OCI-LY1 (cell line): ENCODE data around the gene RXFP3.

ENCODE experiments used
- H2AFZ ChIP-seq: fragments of 200-600 bp; sonication (generic), shearing (Covaris generic); 2 replicates; pipeline ENCODE4 v1.6.0; 2014; ENCODE audit warnings: antibody characterized with exemption, mild to moderate bottlenecking, low read length
- H3F3A ChIP-seq: fragments of 200-600 bp; sonication (generic), shearing (Covaris generic); 2 replicates; pipeline ENCODE4 v1.6.0; 2014; ENCODE audit warnings: mild to moderate bottlenecking, antibody characterized with exemption, low read length, moderate library complexity; ENCODE audit not compliant: insufficient read depth
- H3K27ac ChIP-seq: fragments of 200-600 bp; sonication (generic); 2 replicates; pipeline ENCODE4 v1.5.1; 2014; ENCODE audit warnings: low read length, mixed run types, mild to moderate bottlenecking, low read depth; ENCODE audit not compliant: poor library complexity, severe bottlenecking
- H3K27me3 ChIP-seq: fragments of 200-600 bp; sonication (generic); 2 replicates; pipeline ENCODE4 v1.6.0; 2014; ENCODE audit warnings: antibody characterized with exemption, mild to moderate bottlenecking, low read length, moderate library complexity; ENCODE audit not compliant: insufficient read depth
- H3K36me3 ChIP-seq: fragments of 200-600 bp; sonication (generic); 2 replicates; pipeline ENCODE4 v1.6.1; 2014; ENCODE audit warnings: mild to moderate bottlenecking, antibody characterized with exemption, low read length, moderate library complexity, mixed read lengths; ENCODE audit not compliant: insufficient read depth
- H3K4me1 ChIP-seq: fragments of 200-600 bp; sonication (generic); 2 replicates; pipeline ENCODE4 v1.5.1; 2014; ENCODE audit warnings: mild to moderate bottlenecking, low read length, moderate library complexity; ENCODE audit not compliant: insufficient read depth, severe bottlenecking
- H3K4me2 ChIP-seq: fragments of 200-600 bp; sonication (generic), shearing (Covaris generic); 2 replicates; pipeline ENCODE4 v1.6.1; 2014; ENCODE audit warnings: low read length
- H3K4me3 ChIP-seq: fragments of 200-600 bp; sonication (generic); 2 replicates; pipeline ENCODE4 v1.5.1; 2014; ENCODE audit warnings: low read length, low read depth, mild to moderate bottlenecking, mixed read lengths; ENCODE audit not compliant: poor library complexity, severe bottlenecking
- H3K79me2 ChIP-seq: fragments of 200-600 bp; shearing (Covaris generic); 2 replicates; pipeline ENCODE4 v1.6.1; 2016; ENCODE audit warnings: mixed run types, low read length, mixed read lengths; ENCODE audit not compliant: insufficient read depth
- H3K9ac ChIP-seq: fragments of 200-600 bp; sonication (generic), shearing (Covaris generic); 2 replicates; pipeline ENCODE4 v1.6.1; 2014; ENCODE audit warnings: mild to moderate bottlenecking, low read length, mixed read lengths
- H3K9me2 ChIP-seq: fragments of 200-600 bp; sonication (generic), shearing (Covaris generic); 2 replicates; pipeline ENCODE4 v1.6.1; 2014; ENCODE audit warnings: low read depth, mild to moderate bottlenecking, low read length, mixed read lengths
- H3K9me3 ChIP-seq: fragments of 200-600 bp; shearing (Covaris generic); 2 replicates; pipeline ENCODE4 v1.6.1; 2014; ENCODE audit warnings: low read length, mixed read lengths
- H4K20me1 ChIP-seq: fragments of 200-600 bp; sonication (generic), shearing (Covaris generic); 2 replicates; pipeline ENCODE4 v1.6.0; 2016; ENCODE audit warnings: mild to moderate bottlenecking, low read length; ENCODE audit not compliant: insufficient read depth
- EZH2 ChIP-seq: fragments of 200-600 bp; sonication (generic), shearing (Covaris generic); IDR thresholded peaks from 2 replicates; pipeline ENCODE4 v1.8.0; 2017; ENCODE audit warnings: borderline replicate concordance, mixed run types, mild to moderate bottlenecking, antibody characterized with exemption, low read length, moderate library complexity, mixed read lengths
- TF ChIP-seq, protein P1 (sequence below): fragments of 200-600 bp; sonication (generic), shearing (Covaris generic); IDR thresholded peaks from 2 replicates; pipeline ENCODE4 v1.5.1; 2017; ENCODE audit warnings: mild to moderate bottlenecking, antibody characterized with exemption, low read length, moderate library complexity, mixed read lengths

The RXFP3 gene

DNA sequence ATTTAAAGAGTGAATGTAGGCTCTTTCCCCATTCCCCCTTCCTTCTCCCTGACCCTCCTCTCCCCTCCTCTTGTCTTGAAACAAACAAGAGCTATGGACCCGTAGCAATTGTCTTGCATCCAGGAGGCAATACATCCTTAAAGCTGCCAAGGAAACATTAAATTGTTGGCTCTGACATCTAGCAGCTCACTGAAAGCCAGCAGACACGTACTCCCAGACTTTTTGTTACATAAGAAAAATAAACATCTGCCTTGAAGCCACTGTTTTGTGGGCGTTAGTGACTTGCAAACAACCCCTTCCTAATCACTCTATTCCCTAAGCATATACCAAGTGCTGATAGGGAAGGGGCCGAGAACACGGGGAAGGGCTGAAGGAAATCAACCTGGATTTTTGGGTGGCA is 39.7 kb downstream of the RXFP3 start:
- H3K4me1 ChIP-seq: no peaks in the 10 kb centered on the region
- no peaks in the 10 kb centered on the region for H3K27me3 ChIP-seq
- H3K4me2 ChIP-seq: no peak overlapping the region
- no peak overlapping the region for H3K27ac ChIP-seq
- no peak overlapping the region for H3K4me3 ChIP-seq
- H3K36me3 ChIP-seq: no peaks in the 10 kb centered on the region
- H3K9me3 ChIP-seq: no peaks in the 10 kb centered on the region
- TF ChIP-seq EZH2: no peak
- TF ChIP-seq, protein P1, sequence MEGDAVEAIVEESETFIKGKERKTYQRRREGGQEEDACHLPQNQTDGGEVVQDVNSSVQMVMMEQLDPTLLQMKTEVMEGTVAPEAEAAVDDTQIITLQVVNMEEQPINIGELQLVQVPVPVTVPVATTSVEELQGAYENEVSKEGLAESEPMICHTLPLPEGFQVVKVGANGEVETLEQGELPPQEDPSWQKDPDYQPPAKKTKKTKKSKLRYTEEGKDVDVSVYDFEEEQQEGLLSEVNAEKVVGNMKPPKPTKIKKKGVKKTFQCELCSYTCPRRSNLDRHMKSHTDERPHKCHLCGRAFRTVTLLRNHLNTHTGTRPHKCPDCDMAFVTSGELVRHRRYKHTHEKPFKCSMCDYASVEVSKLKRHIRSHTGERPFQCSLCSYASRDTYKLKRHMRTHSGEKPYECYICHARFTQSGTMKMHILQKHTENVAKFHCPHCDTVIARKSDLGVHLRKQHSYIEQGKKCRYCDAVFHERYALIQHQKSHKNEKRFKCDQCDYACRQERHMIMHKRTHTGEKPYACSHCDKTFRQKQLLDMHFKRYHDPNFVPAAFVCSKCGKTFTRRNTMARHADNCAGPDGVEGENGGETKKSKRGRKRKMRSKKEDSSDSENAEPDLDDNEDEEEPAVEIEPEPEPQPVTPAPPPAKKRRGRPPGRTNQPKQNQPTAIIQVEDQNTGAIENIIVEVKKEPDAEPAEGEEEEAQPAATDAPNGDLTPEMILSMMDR: no peak
- no peaks in the 10 kb centered on the region for H3K9me2 ChIP-seq
- H3F3A ChIP-seq: no peaks in the 10 kb centered on the region
- H3K79me2 ChIP-seq: no peaks in the 10 kb centered on the region
- H3K9ac ChIP-seq: no peak overlapping the region
- H4K20me1 ChIP-seq: no peaks in the 10 kb centered on the region
- no peak overlapping the region for H2AFZ ChIP-seq

DNA sequence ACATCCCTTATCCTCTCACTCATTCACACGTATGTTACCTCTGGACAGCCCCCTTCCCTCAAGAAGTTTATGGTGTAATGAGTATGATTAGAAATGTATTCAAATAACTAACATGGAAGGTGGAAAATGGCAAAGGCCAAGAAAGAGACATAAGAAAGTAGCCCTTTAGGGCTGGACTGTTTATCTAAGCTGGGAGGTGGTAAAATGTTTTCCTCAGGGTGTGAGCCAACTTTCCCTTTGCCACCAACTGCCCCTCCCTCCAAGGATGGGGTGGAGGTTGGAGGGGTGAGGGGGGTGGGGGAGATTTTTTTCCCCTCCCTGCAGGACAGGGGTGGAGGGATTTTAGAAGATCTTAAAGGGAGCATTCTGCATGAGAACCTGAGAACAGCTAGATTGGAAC is 40.1 kb downstream of the RXFP3 start:
- no peak overlapping the region for H3K9ac ChIP-seq
- H3K27ac ChIP-seq: no peak overlapping the region
- H3K4me1 ChIP-seq: no peaks in the 10 kb centered on the region
- H3K36me3 ChIP-seq: no peaks in the 10 kb centered on the region
- H3K4me2 ChIP-seq: no peak overlapping the region
- H3F3A ChIP-seq: no peaks in the 10 kb centered on the region
- H4K20me1 ChIP-seq: no peaks in the 10 kb centered on the region
- no peaks in the 10 kb centered on the region for H3K9me2 ChIP-seq
- no peaks in the 10 kb centered on the region for H3K9me3 ChIP-seq
- TF ChIP-seq EZH2: no peak
- TF ChIP-seq, protein P1: no peak
- H3K27me3 ChIP-seq: no peaks in the 10 kb centered on the region
- no peak overlapping the region for H2AFZ ChIP-seq
- no peaks in the 10 kb centered on the region for H3K79me2 ChIP-seq
- H3K4me3 ChIP-seq: no peak overlapping the region

DNA sequence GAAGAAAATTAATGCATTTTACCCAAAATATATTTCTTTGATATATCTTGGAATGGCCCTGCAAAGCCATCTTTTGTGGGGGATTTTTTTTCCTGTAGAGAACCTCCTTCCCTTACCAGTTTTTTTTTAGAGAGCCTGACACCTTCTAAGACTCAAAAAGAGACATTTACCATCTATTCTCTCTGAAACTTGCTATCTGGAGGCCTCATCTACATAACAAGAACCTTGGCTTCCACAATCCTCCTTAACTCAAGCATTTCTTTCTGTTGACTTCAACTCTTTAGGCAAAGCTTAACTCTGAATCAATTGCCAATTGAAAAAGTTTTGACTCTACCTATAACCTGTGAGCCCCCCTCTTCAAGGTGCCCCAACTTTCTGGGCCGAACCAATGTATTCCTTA is 42.1 kb downstream of the RXFP3 start:
- H3K4me1 ChIP-seq: no peaks in the 10 kb centered on the region
- H3F3A ChIP-seq: no peaks in the 10 kb centered on the region
- no peaks in the 10 kb centered on the region for H3K9me2 ChIP-seq
- H3K79me2 ChIP-seq: no peaks in the 10 kb centered on the region
- no peak overlapping the region for H3K4me2 ChIP-seq
- H3K9me3 ChIP-seq: no peaks in the 10 kb centered on the region
- no peak overlapping the region for H3K4me3 ChIP-seq
- H3K9ac ChIP-seq: no peak overlapping the region
- no peak overlapping the region for H2AFZ ChIP-seq
- TF ChIP-seq, protein P1: no peak
- no peak for TF ChIP-seq EZH2
- H3K27ac ChIP-seq: no peak overlapping the region
- H3K27me3 ChIP-seq: no peaks in the 10 kb centered on the region
- H3K36me3 ChIP-seq: no peaks in the 10 kb centered on the region
- no peaks in the 10 kb centered on the region for H4K20me1 ChIP-seq
